IPS DF 6.9 (cell line): ENCODE data around the gene SH3TC2.

ENCODE experiments used
- DNase-seq: peaks from one replicate; pipeline ENCODE4 v3.0.0-alpha.2; 2013; ENCODE audit warnings: low read depth, low spot score
- H3K27ac ChIP-seq: one replicate; pipeline ENCODE4 v1.5.1; 2013; ENCODE audit warnings: low read length, control low read depth
- H3K27me3 ChIP-seq: 2 replicates; pipeline ENCODE4 v1.6.1; 2013; ENCODE audit warnings: mild to moderate bottlenecking, low read length; ENCODE audit not compliant: control insufficient read depth, insufficient read depth
- H3K36me3 ChIP-seq: 2 replicates; pipeline ENCODE4 v1.6.1; 2013; ENCODE audit warnings: low read length; ENCODE audit not compliant: control insufficient read depth, insufficient read depth
- H3K4me1 ChIP-seq: 2 replicates; pipeline ENCODE4 v1.6.1; 2013; ENCODE audit warnings: low read length; ENCODE audit not compliant: control insufficient read depth, insufficient read depth
- H3K4me3 ChIP-seq: 2 replicates; pipeline ENCODE4 v1.5.1; 2013; ENCODE audit warnings: mild to moderate bottlenecking, low read length
- H3K9me3 ChIP-seq: 2 replicates; pipeline ENCODE4 v1.6.1; 2013; ENCODE audit warnings: low read length, inconsistent platforms; ENCODE audit not compliant: control insufficient read depth, insufficient read depth
- WGBS: extraction: QIAGEN DNeasy Blood & Tissue Kit; methylation state at CpG from one replicate; pipeline ENCODE4 v1.1.7; 2013; ENCODE audit warnings: mixed read lengths, missing lambda C conversion rate; ENCODE audit not compliant: insufficient read length, insufficient coverage; 5-methylcytosine and 5-hydroxymethylcytosine counted together

SH3TC2 gene

DNA sequence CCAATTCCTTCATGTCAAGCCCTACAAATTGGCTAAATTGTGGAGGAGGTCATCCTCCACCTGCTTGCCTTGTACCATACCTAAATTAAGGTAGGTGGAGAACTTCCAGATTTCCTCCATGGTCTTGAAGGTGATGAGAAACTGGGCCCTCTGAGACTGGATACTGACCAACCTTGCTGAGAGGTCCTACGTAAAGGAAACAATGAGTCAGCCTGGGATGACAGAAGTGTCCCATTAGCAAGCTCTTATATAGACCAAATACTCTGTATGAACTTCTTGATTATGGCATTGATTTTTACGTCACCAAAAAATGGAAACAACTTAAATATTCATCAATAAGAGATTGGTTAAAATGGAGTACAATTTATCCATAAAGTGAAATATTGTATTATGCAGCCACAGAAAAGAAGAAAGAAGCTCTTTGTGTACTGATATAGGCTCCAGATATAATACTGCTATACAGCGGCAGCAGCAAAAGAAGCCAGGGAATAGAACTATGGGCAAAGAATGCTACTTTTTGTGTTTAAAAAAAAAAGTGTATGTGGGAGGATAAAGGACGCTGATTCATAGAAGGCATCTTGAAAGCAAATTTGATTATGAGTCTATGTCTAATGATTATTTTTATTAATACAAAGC is 18.3 kb downstream of the SH3TC2 start:
- no CpG with 5 or more reads among the region's 4 CpGs for WGBS
- H3K9me3 ChIP-seq = no peaks in the 10 kb centered on the region
- no peak for DNase-seq
- H3K27ac ChIP-seq = no peak overlapping the region
- no peaks in the 10 kb centered on the region for H3K27me3 ChIP-seq
- no peaks in the 10 kb centered on the region for H3K36me3 ChIP-seq
- H3K4me1 ChIP-seq = no peaks in the 10 kb centered on the region
- no peak overlapping the region for H3K4me3 ChIP-seq

DNA sequence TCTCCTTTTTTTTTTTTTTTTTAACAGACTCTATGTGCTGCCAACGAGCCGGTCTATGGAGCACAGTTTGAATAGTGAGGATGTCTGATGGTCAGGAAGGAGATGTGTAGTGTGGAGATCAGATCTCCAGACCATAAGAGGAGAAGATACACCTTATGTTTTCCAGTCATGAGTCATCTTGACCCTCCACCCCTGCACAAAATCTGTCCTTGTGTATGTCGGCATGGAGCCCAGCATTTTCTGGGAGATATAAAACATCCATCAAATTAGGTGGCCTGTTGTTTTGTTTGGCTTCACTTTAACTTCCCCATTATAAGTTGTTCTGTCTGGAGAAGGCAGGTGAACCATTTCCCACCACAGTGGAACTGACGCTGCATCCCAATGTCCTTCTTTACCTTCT is 19.2 kb downstream of the SH3TC2 start:
- H3K9me3 ChIP-seq = no peaks in the 10 kb centered on the region
- H3K27ac ChIP-seq = no peak overlapping the region
- no peaks in the 10 kb centered on the region for H3K4me1 ChIP-seq
- H3K4me3 ChIP-seq = no peak overlapping the region
- WGBS = no CpG with 5 or more reads among the region's 4 CpGs
- H3K36me3 ChIP-seq = no peaks in the 10 kb centered on the region
- DNase-seq = no peak
- H3K27me3 ChIP-seq = no peaks in the 10 kb centered on the region

DNA sequence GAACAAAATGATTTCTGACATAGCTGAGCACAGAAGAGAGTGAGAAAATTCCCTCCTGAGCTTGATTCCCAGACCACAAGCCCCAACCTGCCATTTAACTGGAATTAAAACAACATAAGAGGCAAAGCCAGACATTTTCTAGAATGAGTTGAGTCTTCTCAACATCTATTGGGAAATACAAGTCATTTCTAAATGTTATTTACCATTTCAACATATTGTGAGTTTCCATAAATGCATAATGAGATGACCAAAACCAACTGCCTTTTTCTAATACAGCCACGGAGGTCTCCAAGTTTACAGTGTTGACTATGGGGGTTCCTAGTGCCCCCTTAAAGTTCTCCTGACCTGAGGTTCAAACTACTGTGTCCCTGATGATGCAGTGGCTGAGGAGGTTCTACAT is 20.0 kb downstream of the SH3TC2 start:
- Histone ChIP-seq H3K4me1 (no peaks in the 10 kb centered on the region), H3K27ac (no peak overlapping the region), H3K4me3 (no peak overlapping the region), H3K9me3 (no peaks in the 10 kb centered on the region), H3K27me3 (no peaks in the 10 kb centered on the region), H3K36me3 (no peaks in the 10 kb centered on the region)
- no CpG with 5 or more reads among the region's 1 CpG for WGBS
- DNase-seq = no peak

DNA sequence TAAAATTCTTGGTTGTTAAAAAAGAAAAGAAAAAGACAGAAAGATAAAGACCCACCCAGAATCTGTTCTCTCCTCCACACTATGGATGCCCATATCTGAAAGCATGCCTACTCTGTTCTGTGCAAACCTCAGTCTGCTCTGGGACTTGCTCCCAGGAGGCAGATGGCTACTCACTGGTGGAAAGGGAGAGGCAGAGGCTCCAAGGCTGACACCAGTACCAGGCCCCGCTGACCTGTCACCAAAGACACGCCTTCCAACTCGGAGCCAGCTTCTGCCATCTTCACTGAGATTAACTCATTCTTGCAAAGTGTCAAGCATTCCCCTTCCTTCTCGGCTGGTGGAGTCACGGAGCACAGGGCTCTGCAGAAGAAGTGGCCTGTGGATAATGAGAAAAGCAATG is 21.6 kb downstream of the SH3TC2 start:
- DNase-seq = no peak
- no peaks in the 10 kb centered on the region for H3K27me3 ChIP-seq
- H3K4me1 ChIP-seq = no peaks in the 10 kb centered on the region
- no peaks in the 10 kb centered on the region for H3K9me3 ChIP-seq
- H3K36me3 ChIP-seq = no peaks in the 10 kb centered on the region
- H3K27ac ChIP-seq = no peak overlapping the region
- H3K4me3 ChIP-seq = no peak overlapping the region
- no CpG with 5 or more reads among the region's 5 CpGs for WGBS

DNA sequence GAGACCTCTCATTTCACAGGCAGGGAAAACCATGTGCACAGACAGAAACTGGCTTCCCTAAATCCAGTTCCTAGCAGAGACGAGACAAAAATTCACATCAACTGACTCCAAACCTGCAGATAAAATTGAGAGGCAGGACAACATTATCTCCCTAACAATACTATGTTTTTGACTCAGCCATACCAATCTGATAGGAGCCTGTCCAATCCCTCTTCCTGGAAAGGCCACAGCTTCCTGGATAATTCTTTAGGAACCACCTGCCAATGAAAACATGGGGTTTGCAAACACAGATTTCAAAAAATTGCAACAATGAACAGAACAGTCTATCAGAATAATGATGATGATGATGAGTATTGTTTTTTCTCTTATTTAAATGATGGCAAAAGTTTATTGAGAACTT is 22.4 kb downstream of the SH3TC2 start:
- Histone ChIP-seq H3K9me3 (no peaks in the 10 kb centered on the region), H3K27me3 (no peaks in the 10 kb centered on the region), H3K4me3 (no peak overlapping the region), H3K36me3 (no peaks in the 10 kb centered on the region), H3K27ac (no peak overlapping the region), H3K4me1 (no peaks in the 10 kb centered on the region)
- no CpG with 5 or more reads among the region's 1 CpG for WGBS
- no peak for DNase-seq

DNA sequence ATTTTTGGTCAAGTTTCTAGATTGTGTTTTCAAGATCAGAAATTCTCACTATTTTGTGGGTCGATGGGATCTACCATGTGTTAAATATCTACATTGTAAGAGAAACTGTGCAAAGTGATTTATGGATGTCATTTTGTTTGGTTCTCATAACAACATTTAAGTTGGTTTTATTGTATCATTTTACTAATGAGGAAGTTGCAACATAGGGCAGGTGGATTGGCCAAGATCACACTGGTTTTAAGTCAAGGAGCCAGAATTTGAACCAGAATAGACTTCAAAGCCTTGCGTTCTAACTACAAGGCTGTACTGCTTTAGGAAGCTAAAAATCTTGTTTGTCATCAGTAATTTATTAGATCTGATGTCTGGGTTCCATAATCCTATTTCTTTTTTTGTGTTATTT is 23.4 kb downstream of the SH3TC2 start:
- no peak for DNase-seq
- no peak overlapping the region for H3K4me3 ChIP-seq
- no CpG with 5 or more reads among the region's 2 CpGs for WGBS

DNA sequence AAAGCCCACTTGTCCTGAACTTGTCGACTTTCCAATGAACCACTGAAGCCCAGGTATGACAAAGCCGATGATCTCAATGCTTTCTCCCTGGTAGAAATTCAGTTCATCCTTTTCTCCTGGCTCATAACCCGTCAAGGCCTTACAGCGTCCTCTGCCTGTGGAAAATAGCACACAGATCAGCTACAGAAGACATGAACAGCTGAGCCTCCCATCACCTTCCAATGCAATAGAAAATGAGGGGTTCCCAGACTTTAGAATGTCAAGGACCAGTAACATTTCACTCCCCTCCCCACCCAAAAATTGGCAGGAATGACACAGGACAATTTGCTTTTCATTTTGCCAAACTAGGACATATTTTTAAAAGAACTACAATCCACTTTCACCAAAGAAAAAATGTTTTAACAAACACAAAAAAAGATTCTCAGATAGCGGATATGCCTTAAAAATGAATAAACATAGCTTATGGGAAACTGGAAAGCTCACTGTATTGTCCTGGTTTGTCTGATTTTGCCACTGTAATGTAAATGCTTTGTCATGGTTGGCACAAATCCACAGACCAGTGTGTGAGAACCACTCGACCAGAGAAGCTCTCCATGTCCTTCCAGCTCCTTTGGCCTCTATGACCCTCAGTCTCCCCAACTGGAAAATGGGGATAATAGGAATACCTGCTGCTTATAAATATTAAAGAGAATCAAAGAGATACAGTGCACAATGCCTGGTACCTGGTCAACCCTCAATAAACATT is 24.4 kb downstream of the SH3TC2 start:
- Histone ChIP-seq H3K9me3 (no peaks in the 10 kb centered on the region), H3K36me3 (no peaks in the 10 kb centered on the region), H3K4me3 (no peak overlapping the region), H3K4me1 (no peaks in the 10 kb centered on the region), H3K27ac (no peak overlapping the region), H3K27me3 (no peaks in the 10 kb centered on the region)
- no peak for DNase-seq
- no CpG with 5 or more reads among the region's 6 CpGs for WGBS

More for the DNA sequence above, 23.4 kb downstream of the SH3TC2 start:
- Histone ChIP-seq H3K9me3 (no peaks in the 10 kb centered on the region), H3K27ac (no peak overlapping the region), H3K36me3 (no peaks in the 10 kb centered on the region), H3K4me1 (no peaks in the 10 kb centered on the region), H3K27me3 (no peaks in the 10 kb centered on the region)

DNA sequence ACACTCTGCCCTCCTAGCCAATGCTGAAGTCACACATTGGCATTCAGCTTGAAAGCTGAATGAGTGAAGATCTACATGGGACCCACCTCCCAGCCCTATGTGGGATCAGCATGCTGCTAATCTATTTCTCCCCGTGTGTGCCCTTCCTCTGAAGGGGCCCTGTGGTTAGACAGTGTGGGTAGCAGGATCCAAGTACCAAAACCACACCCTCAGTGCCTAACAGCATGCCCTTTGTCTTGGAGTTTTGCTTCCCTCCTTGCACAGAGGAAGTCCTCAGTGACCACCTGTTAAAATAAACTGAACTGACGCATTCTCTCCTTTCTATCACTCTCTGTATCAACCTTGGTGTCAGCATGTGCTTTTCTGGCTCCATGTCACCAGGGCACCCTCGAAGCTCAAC is 25.0 kb downstream of the SH3TC2 start:
- no peak for DNase-seq
- WGBS = no CpG with 5 or more reads among the region's 3 CpGs
- Histone ChIP-seq H3K9me3 (no peaks in the 10 kb centered on the region), H3K4me3 (no peak overlapping the region), H3K36me3 (no peaks in the 10 kb centered on the region), H3K27ac (no peak overlapping the region), H3K27me3 (no peaks in the 10 kb centered on the region), H3K4me1 (no peaks in the 10 kb centered on the region)

DNA sequence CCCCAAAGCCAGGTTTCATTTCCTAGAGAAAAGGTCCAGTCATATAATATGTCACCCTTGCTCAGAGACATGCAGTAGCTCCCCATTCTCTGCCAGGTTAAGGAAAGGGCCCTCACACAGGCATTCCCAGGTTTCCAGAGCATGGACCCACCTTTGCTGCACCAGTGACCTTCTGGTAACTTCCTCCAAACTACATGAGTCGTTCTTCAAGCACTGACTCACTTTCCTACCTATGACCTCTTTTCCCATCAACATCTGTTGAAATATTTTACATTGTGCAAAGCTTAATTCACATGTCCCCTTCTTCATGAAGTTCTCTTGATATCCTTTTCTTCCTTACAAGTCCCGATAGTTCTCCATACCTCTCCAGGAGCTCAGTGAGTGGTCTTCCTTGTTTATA is 25.9 kb downstream of the SH3TC2 start:
- no CpG with 5 or more reads among the region's 2 CpGs for WGBS
- Histone ChIP-seq H3K9me3 (no peaks in the 10 kb centered on the region), H3K27ac (no peak overlapping the region), H3K27me3 (no peaks in the 10 kb centered on the region), H3K36me3 (no peaks in the 10 kb centered on the region), H3K4me1 (no peaks in the 10 kb centered on the region), H3K4me3 (no peak overlapping the region)
- DNase-seq = no peak

DNA sequence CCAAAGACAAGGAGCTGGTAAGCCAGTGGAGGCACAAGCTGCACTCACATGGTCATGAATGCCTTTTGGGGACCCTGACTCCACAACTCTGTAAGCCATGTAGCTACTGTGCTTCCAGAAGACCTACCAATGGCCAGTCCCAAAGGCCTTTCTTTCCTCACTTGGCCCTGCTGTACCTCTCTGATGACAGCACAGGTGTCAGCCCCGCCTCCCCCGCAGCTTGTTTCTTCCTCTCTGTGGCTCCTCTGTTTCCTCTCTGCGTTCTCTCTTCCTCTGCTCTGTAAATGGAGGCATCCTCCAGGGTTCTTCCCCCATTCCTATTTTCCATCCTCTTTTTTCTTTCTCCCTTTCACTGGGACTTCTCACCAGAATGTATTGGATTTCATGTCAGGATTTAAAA is 26.7 kb downstream of the SH3TC2 start:
- Histone ChIP-seq H3K27me3 (no peaks in the 10 kb centered on the region), H3K27ac (no peak overlapping the region), H3K9me3 (no peaks in the 10 kb centered on the region), H3K4me1 (no peaks in the 10 kb centered on the region), H3K4me3 (no peak overlapping the region), H3K36me3 (no peaks in the 10 kb centered on the region)
- DNase-seq = no peak
- no CpG with 5 or more reads among the region's 3 CpGs for WGBS

DNA sequence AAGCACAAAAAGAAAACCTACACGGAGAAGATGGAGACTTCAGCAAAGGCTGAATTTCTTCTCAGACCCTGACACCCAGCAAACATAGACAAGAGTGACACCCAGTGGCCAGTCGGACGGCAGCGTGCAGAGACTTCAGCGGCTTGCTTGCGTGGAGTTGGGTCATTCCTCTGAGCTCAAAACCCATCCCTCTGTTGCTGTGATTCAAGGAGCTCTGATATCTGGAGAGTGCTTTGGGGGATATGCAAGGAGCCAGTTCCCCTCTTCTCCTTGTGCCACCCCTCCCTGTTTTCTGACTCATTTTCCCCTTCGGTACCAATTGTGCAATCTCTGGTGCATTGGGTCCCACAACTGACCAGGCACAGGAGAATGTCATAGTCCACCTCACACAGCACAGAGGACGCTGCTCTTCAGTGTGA is 27.5 kb downstream of the SH3TC2 start:
- no peaks in the 10 kb centered on the region for H3K9me3 ChIP-seq
- no peaks in the 10 kb centered on the region for H3K4me1 ChIP-seq
- DNase-seq = peak; percentile 43

More for the DNA sequence above, 27.5 kb downstream of the SH3TC2 start:
- Histone ChIP-seq H3K27ac (no peak overlapping the region), H3K4me3 (no peak overlapping the region), H3K36me3 (no peaks in the 10 kb centered on the region), H3K27me3 (no peaks in the 10 kb centered on the region)
- no CpG with 5 or more reads among the region's 8 CpGs for whole genome bisulfite sequencing
